HG02973 (cell line): ENCODE data around the gene ATXN7L3.

Source experiments
- ATAC-seq: cut with Tn5 transposase; IDR thresholded peaks from one replicate; pipeline ENCODE4 v1.9.1; 2021; ENCODE audit warnings: moderate library complexity; ENCODE audit not compliant: unreplicated experiment

Gene ATXN7L3

DNA sequence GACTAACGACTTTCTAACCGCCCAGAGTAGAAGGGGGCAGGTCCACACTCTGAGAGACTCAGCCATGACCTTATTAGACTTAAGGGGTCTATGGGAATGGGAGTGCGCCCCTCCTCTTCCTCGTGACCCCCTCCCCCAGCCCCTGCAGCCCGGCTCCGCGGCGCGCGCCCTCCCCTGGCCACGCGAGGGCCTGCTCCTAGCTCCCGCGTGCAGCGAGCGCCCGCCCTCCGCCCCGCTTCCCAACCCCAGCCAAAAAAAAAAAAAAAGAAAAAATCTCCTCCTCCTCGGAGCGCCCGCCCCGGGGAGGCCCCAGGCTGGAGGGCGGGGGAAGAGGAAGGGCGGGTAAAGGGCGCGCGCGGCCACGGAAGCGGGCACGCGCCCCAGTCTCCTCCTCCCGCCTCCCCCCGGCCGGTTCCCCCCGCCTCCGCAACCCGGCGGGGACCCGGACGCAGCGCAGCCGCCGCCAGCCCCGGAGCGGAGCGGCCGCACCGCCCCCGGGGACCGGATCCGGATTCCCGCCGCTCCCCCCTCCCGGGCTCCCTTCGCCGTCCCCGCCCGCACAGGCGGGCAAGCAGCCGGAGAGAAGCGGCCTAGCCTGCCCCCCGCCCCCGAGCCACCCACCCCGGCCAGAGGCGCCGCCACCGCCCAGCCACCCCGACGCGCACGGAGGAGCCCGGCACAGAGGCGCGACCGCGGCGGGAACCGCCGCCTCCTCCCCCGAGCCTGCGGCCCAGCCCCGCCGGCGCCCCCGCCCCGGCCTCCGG is 18.8 kb upstream of the ATXN7L3 start:
- peak; percentile 21 for ATAC-seq

DNA sequence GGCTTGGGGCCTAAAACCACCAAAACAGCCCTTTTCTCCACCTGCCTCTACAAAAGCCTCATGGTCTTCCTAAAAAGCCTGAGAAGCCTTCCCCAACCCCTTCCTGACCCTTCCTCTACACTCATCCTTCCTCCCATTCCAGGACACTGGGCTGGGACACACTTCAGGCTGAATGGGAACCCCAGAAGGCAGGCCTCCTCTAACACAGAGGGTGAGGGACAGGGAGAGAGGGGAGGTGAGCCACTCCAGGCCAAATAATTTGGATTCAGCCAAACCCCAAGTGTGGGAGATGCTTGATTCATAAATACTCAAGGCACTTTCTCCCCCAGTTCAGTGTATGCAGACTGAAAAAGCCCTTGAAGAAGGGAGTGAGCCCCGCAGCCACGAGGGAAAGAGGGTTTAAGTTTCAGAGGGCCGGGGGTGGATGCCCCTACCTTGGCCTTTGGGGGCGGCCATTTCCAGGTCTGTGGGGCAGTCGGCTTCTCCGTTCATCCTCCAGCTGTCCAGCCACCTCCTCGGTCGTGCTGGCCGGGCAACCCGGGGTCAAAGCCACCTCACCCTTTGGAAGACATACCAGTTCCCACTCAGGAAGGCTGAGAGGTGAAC is 18.2 kb upstream of the ATXN7L3 start:
- no peak for ATAC-seq

DNA sequence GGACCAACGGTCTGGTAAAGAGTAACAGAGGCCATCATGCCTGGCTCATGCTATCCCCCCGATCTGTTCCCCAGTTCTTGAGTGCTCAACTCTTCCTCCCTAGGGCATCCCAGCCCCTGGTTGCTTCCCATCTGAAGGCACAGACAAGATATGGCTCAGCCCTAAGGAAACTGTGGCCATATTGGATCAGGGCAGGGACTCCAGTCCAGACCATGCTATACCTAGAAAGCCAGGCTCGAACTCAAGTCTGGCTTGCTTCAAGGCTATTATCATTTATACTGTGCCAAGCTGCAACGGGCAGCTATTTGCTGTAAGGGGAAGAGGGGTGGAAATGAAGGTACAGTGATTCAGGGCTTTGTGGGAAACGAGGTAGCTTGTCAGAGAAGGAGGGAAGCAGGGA is 17.0 kb upstream of the ATXN7L3 start:
- no peak for ATAC-seq

DNA sequence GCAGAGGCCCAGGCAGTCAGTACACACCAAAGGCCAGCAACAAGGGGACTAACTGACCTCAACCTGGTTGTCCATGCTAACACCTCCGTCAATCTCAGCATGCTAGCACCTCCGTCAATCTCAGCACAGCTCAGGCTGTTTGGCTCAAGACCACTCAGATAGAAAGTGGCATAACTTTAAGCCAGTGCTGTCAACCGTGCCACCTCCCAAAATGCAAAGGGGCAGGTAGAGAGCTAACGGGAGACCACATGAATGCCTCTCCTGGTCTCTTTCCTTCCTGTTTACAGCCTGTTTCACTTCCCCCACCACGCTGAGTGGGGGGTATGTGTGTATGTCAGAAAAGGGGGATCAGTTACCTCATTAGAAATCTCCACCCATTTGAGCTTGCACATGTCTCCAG is 16.5 kb upstream of the ATXN7L3 start:
- ATAC-seq = no peak

DNA sequence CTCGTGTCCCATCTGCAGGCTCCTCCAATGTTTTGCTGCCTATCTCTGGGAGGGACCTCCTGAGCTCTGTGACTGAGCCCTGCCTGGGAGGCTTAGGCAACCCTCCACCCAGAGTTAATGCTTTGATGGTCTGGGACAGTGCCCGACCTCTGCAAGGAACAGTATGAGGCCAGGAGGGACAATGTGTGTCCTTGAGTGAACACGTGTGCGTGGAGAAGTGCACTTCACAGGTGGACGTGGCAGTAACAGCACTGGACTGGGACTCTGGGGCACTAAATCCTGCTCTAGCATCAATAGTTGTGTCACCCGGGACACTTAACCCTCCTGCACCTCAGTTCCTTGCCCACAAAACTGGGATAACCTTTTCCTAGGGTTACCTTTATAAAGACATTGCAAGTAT is 15.2 kb upstream of the ATXN7L3 start:
- no peak for ATAC-seq

DNA sequence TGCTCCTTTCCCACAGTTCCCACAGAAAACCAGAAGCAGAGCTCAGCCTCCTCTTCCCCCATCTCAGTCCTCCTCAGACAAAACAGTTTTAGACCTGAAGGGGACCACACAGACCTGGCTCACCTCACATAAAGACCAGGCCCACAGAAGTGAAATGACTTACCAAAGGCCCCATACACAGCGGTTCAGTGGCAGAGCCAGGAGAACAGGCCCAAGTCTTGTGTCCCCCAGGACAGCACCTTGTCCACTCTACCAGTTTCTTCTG is 14.5 kb upstream of the ATXN7L3 start:
- no peak for ATAC-seq

DNA sequence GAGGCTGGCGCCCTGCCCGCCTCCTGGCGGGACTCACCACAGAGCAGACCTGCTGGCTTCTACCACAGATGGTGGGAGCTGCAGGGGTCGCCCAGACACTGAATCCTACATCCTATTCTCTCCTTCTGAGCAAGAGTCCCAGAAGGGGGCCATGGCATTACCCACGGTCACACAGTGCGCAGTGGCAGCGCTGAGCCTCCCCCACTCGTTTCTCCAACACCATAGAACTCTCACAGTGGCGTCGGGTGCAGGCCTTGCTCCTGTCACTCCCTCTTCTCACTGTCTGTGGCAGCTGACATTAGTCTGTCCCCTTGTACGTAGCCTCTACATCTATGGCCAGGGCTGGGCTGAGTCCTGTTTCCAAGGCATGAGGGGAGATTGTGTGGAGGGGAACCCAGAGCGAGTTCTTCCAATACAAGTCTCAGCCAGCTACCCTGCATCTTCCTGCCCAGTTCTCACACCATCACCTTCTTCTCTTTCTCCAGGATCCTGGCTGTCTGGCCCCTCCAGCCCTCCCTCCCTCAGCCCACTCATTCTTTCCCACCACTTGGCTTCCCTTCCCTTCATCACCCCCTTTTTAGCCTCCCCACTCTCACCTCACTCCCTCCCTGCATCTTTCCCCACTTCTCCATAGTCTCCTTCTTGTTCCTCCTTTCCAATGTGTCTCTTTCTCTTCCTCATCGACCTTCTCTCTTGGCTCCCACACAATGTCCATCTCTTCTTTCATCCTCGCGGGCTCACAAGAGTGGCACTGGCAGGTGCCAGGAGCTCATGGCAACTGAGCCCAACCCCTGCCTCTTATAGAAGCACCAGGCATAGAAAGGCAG is 13.9 kb upstream of the ATXN7L3 start:
- no peak for ATAC-seq

DNA sequence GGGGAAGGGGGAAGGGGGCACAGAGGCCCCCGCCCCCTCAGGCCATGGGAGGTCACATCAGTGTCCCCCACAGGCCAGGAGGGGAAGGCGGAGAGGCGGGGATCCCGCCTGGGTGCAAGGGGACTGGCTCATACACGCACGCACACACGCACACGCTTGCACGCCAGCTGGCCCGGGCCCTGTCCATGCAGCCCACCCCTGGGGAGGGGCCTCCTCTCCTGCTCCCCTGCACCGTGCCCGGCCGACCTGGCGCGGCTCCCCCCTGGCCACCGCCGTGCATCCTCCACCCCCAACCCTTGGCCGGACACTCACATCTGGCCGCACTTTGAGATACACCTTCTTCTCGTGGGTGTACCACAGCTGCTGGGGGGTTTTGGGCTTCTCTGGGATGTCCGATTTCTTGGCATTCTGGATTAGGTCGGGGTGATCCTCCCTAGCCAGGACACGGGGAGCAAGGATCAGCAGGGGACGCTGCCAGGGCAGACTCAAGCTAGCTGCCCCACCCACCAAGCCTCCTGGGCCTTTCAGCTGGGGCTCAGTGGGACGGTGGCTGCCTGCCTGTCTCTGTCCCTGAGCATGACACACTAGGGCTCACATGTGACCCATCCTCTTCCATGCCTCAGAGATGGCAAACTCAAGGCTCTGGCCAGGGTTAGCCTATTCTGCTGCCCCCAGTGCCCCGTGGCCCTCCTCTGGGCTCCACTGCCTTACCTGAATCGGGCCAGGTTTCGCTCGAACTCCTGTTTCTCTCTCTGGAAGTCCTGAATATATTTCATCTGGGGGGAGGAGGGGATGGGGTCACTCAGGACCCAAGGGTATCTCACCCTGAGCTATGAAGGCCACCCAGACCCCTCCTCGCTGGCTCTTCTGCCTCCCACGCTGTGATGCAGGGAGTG is 13.1 kb upstream of the ATXN7L3 start:
- no peak for ATAC-seq

DNA sequence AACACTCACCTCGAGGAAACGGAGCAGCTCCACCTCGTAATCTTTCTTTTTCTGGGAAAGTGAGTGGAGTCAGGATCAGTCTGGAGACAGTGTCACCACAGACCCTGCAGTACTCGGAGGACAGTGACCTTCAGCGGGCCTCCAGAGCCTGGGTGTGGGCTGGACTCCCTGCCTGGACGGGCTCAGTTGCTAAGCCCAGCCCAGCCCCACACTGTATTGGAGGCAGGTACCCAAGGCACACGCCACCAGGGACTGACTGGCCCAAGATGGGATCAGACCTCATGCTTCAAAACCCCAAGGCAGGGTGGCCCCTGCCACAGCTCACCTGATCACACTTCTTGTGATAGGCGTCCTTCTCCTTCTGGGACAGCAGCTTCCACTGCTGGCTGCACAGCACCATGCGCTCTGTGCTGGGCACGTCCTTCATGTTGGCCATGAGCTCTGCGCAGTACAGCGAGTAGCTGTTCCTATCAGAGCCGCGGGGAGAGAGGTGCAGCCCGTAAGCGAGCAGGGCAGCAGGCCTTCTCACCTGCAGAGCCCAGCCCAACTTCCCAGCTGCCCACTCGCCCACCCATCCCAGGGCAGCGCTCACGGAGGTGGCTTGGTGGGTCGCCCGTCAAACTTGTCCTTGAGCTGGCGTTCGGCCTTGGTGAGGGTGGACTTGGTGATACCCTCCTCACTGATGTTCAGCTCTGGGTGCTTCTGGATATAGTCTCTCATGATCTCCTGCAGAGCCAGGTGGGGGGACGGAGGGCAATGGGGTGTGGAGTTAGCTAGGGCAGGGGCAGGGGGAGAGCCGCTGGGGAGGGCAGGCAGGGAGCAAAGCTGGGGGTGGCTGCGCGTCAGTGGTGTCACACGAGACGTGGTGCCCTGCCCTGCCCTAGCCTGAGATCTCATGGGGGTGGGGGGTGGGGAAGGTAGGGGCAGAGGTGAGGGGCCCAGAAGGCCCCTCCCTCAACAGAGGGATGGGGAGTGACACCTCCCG is 11.9 kb upstream of the ATXN7L3 start:
- no peak for ATAC-seq

DNA sequence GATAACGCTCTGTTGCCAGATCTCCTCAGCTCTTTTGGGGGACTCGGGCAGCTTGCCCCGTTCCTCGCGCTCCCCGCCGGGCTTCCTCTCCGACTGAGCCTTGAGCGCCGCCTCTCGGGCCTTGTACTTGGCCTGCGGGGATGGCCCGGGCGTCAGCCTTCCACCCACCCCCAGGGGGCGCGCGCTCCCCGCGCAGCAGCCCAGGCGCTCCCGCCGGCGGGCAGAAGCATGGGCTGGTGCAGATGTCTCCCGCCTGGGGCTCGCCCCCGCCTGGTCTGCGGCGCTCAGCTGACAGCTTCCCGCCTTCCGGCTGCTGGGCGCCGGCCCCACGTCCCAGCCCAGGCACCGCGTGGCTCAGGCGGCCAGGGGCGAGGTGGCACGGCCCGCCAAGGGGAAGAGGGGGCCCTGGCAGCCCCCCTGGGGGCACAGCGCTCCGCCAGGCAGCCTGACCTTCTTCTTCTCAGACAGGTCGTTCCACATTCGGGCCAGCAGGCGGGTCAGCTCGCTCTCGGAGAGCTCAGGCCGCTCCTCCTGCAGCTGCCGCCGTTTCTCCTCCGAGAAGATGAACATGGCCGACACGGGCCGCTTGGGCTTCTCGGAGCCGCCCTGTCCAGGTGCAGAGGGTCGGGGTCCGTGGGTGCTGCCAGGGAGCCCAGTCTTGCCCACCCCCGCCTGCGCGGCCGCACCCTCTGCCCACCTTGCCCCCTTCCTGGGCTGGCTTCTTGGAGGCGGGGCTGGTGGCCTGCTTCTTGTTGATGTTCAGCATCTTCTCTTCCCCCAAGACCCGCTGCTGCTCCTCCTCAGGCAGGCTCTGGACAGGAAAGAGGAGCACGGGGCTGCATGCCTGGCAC is 10.9 kb upstream of the ATXN7L3 start:
- peak; percentile 60 for ATAC-seq

DNA sequence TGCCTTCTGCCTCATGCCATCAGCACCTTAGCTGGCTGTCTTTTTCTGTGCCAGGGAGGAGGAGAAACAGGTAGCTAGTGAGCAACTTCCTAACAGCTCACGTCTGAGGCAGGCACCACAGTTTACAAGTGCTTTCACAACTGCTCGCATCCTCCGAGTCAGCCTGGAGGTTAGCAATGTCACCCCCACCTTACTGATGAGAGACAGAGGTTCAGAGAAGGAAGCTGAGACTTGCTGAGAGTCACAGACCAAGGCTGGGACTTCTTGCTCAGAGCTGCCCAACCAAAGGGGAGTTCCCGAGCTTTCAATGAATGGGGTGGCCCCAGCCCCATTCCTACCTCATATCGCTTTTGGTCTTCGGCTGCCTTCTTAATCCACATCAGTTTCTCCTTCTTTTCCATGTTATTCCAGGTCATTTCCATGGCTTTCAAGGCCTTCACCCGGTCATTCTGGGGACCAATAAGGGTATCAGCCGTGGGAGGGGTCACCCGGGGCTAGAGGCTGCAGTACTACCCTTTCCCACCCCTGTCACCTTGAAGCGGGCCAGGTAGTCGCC is 10.2 kb upstream of the ATXN7L3 start:
- no peak for ATAC-seq

DNA sequence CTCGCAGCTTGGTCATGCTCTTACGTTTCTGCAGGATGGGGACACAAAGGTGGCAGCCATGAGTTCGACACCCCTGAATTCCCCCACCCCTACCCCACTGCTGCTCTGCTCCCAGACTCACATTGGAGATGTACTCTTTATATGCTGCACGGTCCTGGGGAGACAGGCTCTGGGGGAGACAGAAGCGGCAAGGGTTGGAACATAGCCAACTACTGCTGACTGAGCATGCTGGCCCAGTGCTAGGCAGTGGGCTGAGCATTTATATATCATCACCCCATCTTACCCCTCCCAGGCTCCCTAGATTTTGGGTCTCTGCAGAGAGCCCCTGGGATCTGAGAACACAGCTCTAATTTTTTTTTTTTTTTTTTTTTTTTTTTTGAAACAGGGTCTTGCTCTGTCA is 8.1 kb upstream of the ATXN7L3 start:
- no peak for ATAC-seq

DNA sequence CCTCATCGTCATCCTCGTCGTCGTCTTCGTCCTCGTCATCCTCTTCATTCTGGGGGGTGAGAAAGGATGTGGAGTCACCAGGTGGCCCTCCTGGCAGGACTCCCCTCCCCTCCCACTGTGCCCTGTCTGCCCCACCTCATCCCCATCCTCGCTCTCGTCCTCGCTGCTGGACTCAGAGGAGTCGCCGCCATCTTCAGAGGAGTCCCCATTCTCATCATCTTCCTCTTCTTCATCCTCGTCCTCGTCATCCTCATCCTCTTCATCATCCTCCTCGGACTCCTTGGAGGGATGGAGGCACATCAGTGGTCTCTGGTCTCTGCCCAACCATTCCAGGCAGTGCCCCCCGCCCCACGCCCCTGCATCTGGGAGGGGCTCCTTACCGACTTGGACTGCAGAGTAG is 7.6 kb upstream of the ATXN7L3 start:
- ATAC-seq = no peak

DNA sequence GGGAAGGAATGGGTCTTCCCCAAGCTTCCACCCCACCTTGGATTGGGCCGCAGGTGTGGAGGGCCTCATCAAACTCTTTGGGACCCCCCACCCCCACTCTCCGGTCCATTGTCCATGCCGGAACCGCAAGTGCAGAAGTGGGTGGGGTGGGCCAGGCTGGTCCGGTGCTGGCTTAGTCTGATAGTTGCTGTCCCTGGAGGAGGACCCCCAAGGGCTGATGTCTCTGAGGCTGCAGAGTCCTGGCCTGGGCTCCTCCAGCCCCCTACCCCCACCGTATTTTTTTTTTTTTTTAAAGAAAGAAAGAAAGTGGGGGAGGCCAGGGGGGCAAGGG is 7.1 kb upstream of the ATXN7L3 start:
- no peak for ATAC-seq

DNA sequence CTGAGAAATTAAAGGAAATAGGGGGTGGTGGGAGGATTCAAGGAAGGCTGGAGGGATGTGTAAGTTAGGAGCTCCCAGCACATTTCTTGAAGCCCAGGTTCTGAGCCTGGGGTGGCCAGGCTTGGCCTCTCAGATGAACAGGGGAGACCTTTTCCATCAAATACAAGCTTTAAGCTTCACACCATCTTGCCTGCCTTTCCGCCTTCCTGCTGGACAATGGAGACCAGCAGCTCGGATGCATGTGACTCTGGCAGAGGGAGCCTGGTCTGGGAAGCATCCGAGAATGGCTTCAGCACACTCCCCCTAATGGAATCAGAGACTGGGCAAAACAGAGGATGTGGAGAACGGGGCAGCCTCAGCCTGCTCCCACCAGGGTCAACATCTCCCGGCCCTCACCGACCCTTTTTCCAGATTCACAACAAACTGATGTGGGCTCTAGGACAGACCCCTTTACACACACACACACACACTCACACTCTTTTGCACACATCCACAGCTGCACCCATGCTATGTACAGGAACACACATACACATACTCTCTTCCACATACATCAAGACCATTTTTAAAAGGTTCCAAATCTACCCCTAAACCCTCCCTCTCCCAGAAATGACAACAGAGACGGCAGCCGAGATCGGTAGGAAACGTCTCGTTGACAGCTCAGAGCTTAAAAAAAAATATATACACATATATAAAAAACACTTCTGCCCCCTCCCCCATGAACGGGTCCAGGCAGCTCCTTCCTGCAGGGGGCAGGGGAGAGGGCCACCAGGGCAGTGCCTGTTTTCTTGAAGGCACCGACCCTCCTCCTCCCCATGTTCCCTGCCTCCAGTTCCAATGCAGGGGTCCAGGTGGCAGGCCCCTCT is 6.5 kb upstream of the ATXN7L3 start:
- no peak for ATAC-seq

DNA sequence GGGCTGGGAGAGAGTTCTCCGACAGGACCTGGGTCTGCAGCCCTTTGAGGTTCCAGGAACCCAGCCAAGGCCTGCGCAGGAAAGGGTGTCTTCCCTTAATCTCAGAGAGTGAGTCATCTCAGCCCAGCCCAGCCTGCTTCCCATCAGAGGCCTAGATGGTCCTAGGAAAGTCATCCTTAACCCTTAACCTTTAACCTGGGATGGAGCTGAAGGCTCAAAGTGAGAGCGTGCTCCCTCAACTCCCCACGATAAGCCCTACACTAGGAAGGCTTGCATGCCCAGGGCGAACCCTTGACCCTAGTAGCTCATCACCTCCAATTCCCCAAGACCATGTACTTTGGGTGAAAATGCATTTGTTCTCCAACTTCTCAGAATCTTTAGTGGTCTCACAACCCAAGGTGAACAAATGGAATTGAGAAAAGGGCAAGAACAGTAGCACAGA is 4.8 kb upstream of the ATXN7L3 start:
- ATAC-seq = no peak

DNA sequence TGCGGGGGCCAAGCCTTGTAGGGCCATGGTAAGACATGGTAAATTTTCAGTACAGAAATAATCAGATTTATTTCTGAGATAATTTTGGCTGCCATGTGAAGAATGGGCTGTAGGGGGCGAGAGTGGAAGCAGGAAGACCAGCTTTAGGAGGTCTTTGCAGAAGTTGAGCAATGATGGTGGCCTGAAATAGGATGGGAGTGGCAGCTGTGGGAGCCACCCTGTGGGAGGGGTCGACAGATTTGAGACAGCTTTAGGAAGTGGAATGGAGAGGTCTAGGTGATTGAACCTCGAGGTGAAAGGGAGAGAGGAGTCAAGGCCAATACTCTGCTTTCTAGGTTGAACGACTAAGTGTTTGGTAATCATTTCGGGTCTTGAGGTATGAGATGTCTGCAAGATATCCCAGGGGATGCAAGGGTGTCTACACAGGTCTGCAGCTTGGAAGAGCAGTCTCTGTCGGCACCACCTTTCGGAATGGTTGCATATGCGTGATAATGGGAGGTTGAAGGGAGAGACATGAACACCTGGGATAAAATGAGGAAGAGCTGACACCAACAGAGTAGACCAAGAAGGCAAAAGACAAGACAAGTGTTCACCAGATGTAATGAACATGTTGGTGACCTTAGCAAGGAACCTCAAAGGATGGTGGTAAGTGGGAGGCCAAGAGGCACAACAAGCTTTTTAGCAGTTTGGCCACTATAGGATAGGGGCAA is 4.2 kb upstream of the ATXN7L3 start:
- ATAC-seq = no peak
